Measurements from ENCODE around the gene OR51L1.

Gene OR51L1

GRCh38 chr11:5036669-5037068, 42.0 kb downstream of the OR51L1 start:
- Histone ChIP-seq H3K9ac (ENCODE audit: low read depth, low read length, poor library complexity) (no peak overlapping the region), H3K14ac (ENCODE audit: low read length) (no peak overlapping the region), H3K4me1 (ENCODE audit: control insufficient read depth in 2 of 2, insufficient read depth in 1 of 2, low read depth in 1 of 2, low read length in 2 of 2) (no peaks in the 10 kb centered on the region), H2BK12ac (ENCODE audit: low read length) (no peak overlapping the region), H3K36me3 (replicated peaks in 1 of 2; ENCODE audit: control insufficient read depth in 2 of 2, insufficient read depth in 2 of 2, low read length in 2 of 2) (no peaks in the 10 kb centered on the region), H2BK5ac (ENCODE audit: low read length) (no peak overlapping the region), H2AFZ (ENCODE audit: low read length) (no peak overlapping the region), H3K4ac (ENCODE audit: low read length) (no peak overlapping the region), H3K18ac (ENCODE audit: low read length) (no peak overlapping the region), H2BK15ac (ENCODE audit: low read length) (no peak overlapping the region), H2AK5ac (ENCODE audit: low read depth, low read length) (no peak overlapping the region), H3K79me1 (ENCODE audit: low read depth, low read length) (no peaks in the 10 kb centered on the region), H3K9me3 (replicated peaks in 1 of 2; ENCODE audit: control insufficient read depth in 2 of 2, insufficient read depth in 1 of 2, low read depth in 1 of 2, low read length in 2 of 2) (no peaks in the 10 kb centered on the region), H3K27ac (replicated peaks; ENCODE audit: low read length) (no peak overlapping the region), H3K4me3 (ENCODE audit: low read length in 2 of 2) (no peak overlapping the region), H3K23ac (ENCODE audit: low read depth, low read length, poor library complexity) (no peak overlapping the region), H4K91ac (ENCODE audit: low read depth, low read length, poor library complexity) (no peak overlapping the region), H3K4me2 (ENCODE audit: insufficient read depth, low read length, poor library complexity, severe bottlenecking) (no peak overlapping the region), H2BK120ac (ENCODE audit: low read depth, low read length) (no peak overlapping the region), H3K27me3 (ENCODE audit: control insufficient read depth in 3 of 3, insufficient read depth in 3 of 3, low read depth in 1 of 3, low read length in 3 of 3) (no peaks in the 10 kb centered on the region), H4K8ac (ENCODE audit: low read depth, low read length) (no peak overlapping the region)
- no peak for DNase-seq (ENCODE audit: low spot score)
- WGBS, 2 donors (ENCODE audit: extremely low coverage in 2 of 2, insufficient read length in 2 of 2, insufficient replicate concordance in 1 of 2) = no CpG with 5 or more reads among the region's 2 CpGs

DNA sequence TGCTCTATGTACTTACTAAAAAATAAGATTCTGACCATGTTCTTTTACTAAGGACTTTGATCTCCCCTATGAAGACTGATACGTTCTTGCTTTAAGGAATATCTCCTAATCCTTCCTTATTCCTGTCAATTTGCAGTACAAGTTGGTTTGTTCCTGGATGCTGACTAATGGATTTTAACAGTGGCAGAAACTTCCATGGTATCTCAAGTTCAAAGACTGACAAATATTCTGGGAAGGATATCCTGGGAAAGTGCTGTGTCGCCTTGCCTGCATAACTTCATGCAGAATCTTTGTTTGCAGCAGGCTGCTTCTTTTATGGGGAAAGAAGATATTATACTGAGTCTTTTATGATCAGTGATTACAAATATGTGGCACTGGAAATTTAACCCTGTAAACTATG, 43.3 kb downstream of the OR51L1 start:
- no peak overlapping the region for H2BK5ac ChIP-seq (ENCODE audit: low read length)
- H3K14ac ChIP-seq (ENCODE audit: low read length) = no peak overlapping the region
- no peak overlapping the region for H2BK120ac ChIP-seq (ENCODE audit: low read depth, low read length)
- no peak overlapping the region for H3K9ac ChIP-seq (ENCODE audit: low read depth, low read length, poor library complexity)
- WGBS, 2 donors (ENCODE audit: extremely low coverage in 2 of 2, insufficient read length in 2 of 2, insufficient replicate concordance in 1 of 2) = no CpG with 5 or more reads among the region's 2 CpGs
- DNase-seq (ENCODE audit: low spot score) = no peak
- H3K4me3 ChIP-seq (ENCODE audit: low read length in 2 of 2) = no peak overlapping the region
- H3K36me3 ChIP-seq (replicated peaks in 1 of 2; ENCODE audit: control insufficient read depth in 2 of 2, insufficient read depth in 2 of 2, low read length in 2 of 2) = no peaks in the 10 kb centered on the region
- H3K18ac ChIP-seq (ENCODE audit: low read length) = no peak overlapping the region
- no peak overlapping the region for H2AK5ac ChIP-seq (ENCODE audit: low read depth, low read length)
- H3K27ac ChIP-seq (replicated peaks; ENCODE audit: low read length) = no peak overlapping the region
- no peaks in the 10 kb centered on the region for H3K79me1 ChIP-seq (ENCODE audit: low read depth, low read length)
- no peaks in the 10 kb centered on the region for H3K4me1 ChIP-seq (ENCODE audit: control insufficient read depth in 2 of 2, insufficient read depth in 1 of 2, low read depth in 1 of 2, low read length in 2 of 2)
- H4K8ac ChIP-seq (ENCODE audit: low read depth, low read length) = no peak overlapping the region
- H3K27me3 ChIP-seq (ENCODE audit: control insufficient read depth in 3 of 3, insufficient read depth in 3 of 3, low read depth in 1 of 3, low read length in 3 of 3) = no peaks in the 10 kb centered on the region
- no peak overlapping the region for H4K91ac ChIP-seq (ENCODE audit: low read depth, low read length, poor library complexity)
- no peaks in the 10 kb centered on the region for H3K9me3 ChIP-seq (replicated peaks in 1 of 2; ENCODE audit: control insufficient read depth in 2 of 2, insufficient read depth in 1 of 2, low read depth in 1 of 2, low read length in 2 of 2)
- no peak overlapping the region for H2AFZ ChIP-seq (ENCODE audit: low read length)
- H3K4me2 ChIP-seq (ENCODE audit: insufficient read depth, low read length, poor library complexity, severe bottlenecking) = no peak overlapping the region
- H3K4ac ChIP-seq (ENCODE audit: low read length) = no peak overlapping the region
- H2BK15ac ChIP-seq (ENCODE audit: low read length) = no peak overlapping the region
- H2BK12ac ChIP-seq (ENCODE audit: low read length) = no peak overlapping the region
- no peak overlapping the region for H3K23ac ChIP-seq (ENCODE audit: low read depth, low read length, poor library complexity)

DNA sequence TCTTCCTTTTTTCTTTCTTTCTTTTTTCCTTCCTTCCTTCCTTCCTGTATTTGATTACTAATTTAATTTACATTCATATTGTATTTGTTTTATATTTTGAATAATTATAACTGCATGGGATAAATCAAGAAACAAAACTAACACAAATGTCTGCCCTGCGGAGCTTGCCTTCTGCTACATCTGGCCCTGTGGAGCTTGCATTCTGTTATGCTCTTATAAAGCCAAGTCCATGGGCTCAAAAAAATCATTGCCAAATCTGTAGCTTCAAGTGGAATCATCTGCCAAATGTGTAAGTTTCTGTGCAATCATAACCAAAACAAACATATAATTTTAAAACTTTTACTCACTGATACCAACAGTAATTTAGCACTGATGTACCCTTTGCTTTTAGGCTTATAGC, 43.7 kb downstream of the OR51L1 start:
- Histone ChIP-seq H3K36me3 (replicated peaks in 1 of 2; ENCODE audit: control insufficient read depth in 2 of 2, insufficient read depth in 2 of 2, low read length in 2 of 2) (no peaks in the 10 kb centered on the region), H3K79me1 (ENCODE audit: low read depth, low read length) (no peaks in the 10 kb centered on the region), H3K23ac (ENCODE audit: low read depth, low read length, poor library complexity) (no peak overlapping the region), H3K27me3 (ENCODE audit: control insufficient read depth in 3 of 3, insufficient read depth in 3 of 3, low read depth in 1 of 3, low read length in 3 of 3) (no peaks in the 10 kb centered on the region), H4K8ac (ENCODE audit: low read depth, low read length) (no peak overlapping the region), H2BK12ac (ENCODE audit: low read length) (no peak overlapping the region), H3K4me1 (ENCODE audit: control insufficient read depth in 2 of 2, insufficient read depth in 1 of 2, low read depth in 1 of 2, low read length in 2 of 2) (no peaks in the 10 kb centered on the region), H3K18ac (ENCODE audit: low read length) (no peak overlapping the region), H2AK5ac (ENCODE audit: low read depth, low read length) (no peak overlapping the region), H3K14ac (ENCODE audit: low read length) (no peak overlapping the region), H3K9me3 (replicated peaks in 1 of 2; ENCODE audit: control insufficient read depth in 2 of 2, insufficient read depth in 1 of 2, low read depth in 1 of 2, low read length in 2 of 2) (no peaks in the 10 kb centered on the region), H2BK5ac (ENCODE audit: low read length) (no peak overlapping the region), H3K4me3 (ENCODE audit: low read length in 2 of 2) (no peak overlapping the region), H2BK120ac (ENCODE audit: low read depth, low read length) (no peak overlapping the region), H2BK15ac (ENCODE audit: low read length) (no peak overlapping the region), H3K9ac (ENCODE audit: low read depth, low read length, poor library complexity) (no peak overlapping the region), H3K4ac (ENCODE audit: low read length) (no peak overlapping the region), H3K4me2 (ENCODE audit: insufficient read depth, low read length, poor library complexity, severe bottlenecking) (no peak overlapping the region), H4K91ac (ENCODE audit: low read depth, low read length, poor library complexity) (no peak overlapping the region), H3K27ac (replicated peaks; ENCODE audit: low read length) (no peak overlapping the region), H2AFZ (ENCODE audit: low read length) (no peak overlapping the region)
- no peak for DNase-seq (ENCODE audit: low spot score)
- no CpG with 5 or more reads among the region's 1 CpG for WGBS, 2 donors (ENCODE audit: extremely low coverage in 2 of 2, insufficient read length in 2 of 2, insufficient replicate concordance in 1 of 2)

GRCh38 chr11:5040876-5041275, 46.2 kb downstream of the OR51L1 start:
- Histone ChIP-seq H2AFZ (ENCODE audit: low read length) (no peak overlapping the region), H3K36me3 (replicated peaks in 1 of 2; ENCODE audit: control insufficient read depth in 2 of 2, insufficient read depth in 2 of 2, low read length in 2 of 2) (no peaks in the 10 kb centered on the region), H3K79me1 (ENCODE audit: low read depth, low read length) (no peaks in the 10 kb centered on the region), H3K9me3 (replicated peaks in 1 of 2; ENCODE audit: control insufficient read depth in 2 of 2, insufficient read depth in 1 of 2, low read depth in 1 of 2, low read length in 2 of 2) (no peaks in the 10 kb centered on the region), H2BK5ac (ENCODE audit: low read length) (no peak overlapping the region), H3K27me3 (ENCODE audit: control insufficient read depth in 3 of 3, insufficient read depth in 3 of 3, low read depth in 1 of 3, low read length in 3 of 3) (no peaks in the 10 kb centered on the region), H2BK12ac (ENCODE audit: low read length) (no peak overlapping the region), H3K14ac (ENCODE audit: low read length) (no peak overlapping the region), H3K9ac (ENCODE audit: low read depth, low read length, poor library complexity) (no peak overlapping the region), H3K23ac (ENCODE audit: low read depth, low read length, poor library complexity) (no peak overlapping the region), H2AK5ac (ENCODE audit: low read depth, low read length) (no peak overlapping the region), H2BK120ac (ENCODE audit: low read depth, low read length) (no peak overlapping the region), H3K18ac (ENCODE audit: low read length) (no peak overlapping the region), H3K4me2 (ENCODE audit: insufficient read depth, low read length, poor library complexity, severe bottlenecking) (no peak overlapping the region), H3K4me1 (ENCODE audit: control insufficient read depth in 2 of 2, insufficient read depth in 1 of 2, low read depth in 1 of 2, low read length in 2 of 2) (no peaks in the 10 kb centered on the region), H3K4ac (ENCODE audit: low read length) (no peak overlapping the region), H2BK15ac (ENCODE audit: low read length) (no peak overlapping the region), H4K91ac (ENCODE audit: low read depth, low read length, poor library complexity) (no peak overlapping the region), H3K4me3 (ENCODE audit: low read length in 2 of 2) (no peak overlapping the region), H4K8ac (ENCODE audit: low read depth, low read length) (no peak overlapping the region), H3K27ac (replicated peaks; ENCODE audit: low read length) (no peak overlapping the region)
- no CpG with 5 or more reads among the region's 4 CpGs for WGBS, 2 donors (ENCODE audit: extremely low coverage in 2 of 2, insufficient read length in 2 of 2, insufficient replicate concordance in 1 of 2)
- DNase-seq (ENCODE audit: low spot score) = no peak
